AG04449 (cell line): Measurements from ENCODE around the gene ARPIN.
A peak's percentile ranks its signal among the peaks of the same experiment; 100 is the strongest.

ENCODE experiments used
- CTCF ChIA-PET: fragments of 350-600 bp; formaldehyde crosslinking; extraction: SDS; loops from one replicate; lab custom pipeline; 2021; ENCODE audit warnings: antibody characterized with exemption; lab: Yijun Ruan, JAX
- POLR2A ChIA-PET: fragments of 400-600, 350-600 bp; formaldehyde crosslinking; extraction: SDS; loops from one replicate; lab custom pipeline; 2020; ENCODE audit warnings: antibody characterized with exemption, inconsistent platforms; lab: Yijun Ruan, JAX
- DNase-seq: peaks from one replicate; pipeline ENCODE4 v3.0.0-alpha.2; 2010; ENCODE audit warnings: low read depth, low spot score
- H3K4me3 ChIP-seq: 2 replicates; pipeline ENCODE4 v1.5.1; 2011; ENCODE audit warnings: low read depth, mild to moderate bottlenecking, control low read depth, low read length
- TF ChIP-seq, protein P1 (sequence below): IDR thresholded peaks from one replicate; pipeline ENCODE4 v1.5.1; 2011; ENCODE audit warnings: mild to moderate bottlenecking, moderate library complexity, low read length, control low read depth, inconsistent platforms; ENCODE audit not compliant: insufficient read depth; ENCODE audit errors: missing control alignments

Gene ARPIN

DNA sequence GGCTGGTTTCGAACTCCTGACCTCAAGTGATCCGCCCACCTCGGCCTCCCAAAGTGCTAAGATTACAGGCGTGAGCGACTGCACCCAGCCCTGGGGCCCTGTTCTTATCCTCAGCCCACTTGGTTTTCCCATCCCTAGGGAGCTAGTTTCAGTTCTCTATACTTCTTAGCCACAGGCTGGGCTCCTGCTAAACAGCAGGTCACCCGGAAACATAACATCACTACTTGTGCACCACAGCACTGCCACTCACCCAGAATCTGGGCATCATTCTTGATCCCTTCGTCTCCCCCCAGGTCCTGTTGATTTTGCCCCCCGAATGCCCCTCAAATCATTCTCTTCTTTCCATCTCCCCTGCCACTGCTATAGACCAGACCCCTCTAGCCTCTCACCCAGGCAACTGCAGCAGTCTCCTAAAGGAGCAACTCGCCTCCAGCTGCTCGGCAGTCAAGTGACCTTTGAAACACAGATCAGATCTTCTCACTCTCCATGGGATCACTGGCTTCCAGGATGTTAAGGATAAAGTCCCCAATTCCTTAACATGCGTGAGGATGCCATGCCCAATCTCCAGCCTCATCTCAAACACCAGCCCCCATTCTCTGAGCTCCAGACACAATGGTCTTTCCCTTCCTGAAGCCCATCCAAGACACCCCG lies 13.3 kb downstream of the ARPIN start:
- POLR2A ChIA-PET = no interaction called here
- TF ChIP-seq, protein P1, sequence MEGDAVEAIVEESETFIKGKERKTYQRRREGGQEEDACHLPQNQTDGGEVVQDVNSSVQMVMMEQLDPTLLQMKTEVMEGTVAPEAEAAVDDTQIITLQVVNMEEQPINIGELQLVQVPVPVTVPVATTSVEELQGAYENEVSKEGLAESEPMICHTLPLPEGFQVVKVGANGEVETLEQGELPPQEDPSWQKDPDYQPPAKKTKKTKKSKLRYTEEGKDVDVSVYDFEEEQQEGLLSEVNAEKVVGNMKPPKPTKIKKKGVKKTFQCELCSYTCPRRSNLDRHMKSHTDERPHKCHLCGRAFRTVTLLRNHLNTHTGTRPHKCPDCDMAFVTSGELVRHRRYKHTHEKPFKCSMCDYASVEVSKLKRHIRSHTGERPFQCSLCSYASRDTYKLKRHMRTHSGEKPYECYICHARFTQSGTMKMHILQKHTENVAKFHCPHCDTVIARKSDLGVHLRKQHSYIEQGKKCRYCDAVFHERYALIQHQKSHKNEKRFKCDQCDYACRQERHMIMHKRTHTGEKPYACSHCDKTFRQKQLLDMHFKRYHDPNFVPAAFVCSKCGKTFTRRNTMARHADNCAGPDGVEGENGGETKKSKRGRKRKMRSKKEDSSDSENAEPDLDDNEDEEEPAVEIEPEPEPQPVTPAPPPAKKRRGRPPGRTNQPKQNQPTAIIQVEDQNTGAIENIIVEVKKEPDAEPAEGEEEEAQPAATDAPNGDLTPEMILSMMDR = no peak
- CTCF ChIA-PET = interaction anchor here (1.2 to 3.4 kb wide), 6 partner anchors 11 to 189 kb away, joined by 3 to 40 read pairs (median 5); no protein-coding TSS in a partner anchor
- no peak overlapping the region for H3K4me3 ChIP-seq
- no peak for DNase-seq

DNA sequence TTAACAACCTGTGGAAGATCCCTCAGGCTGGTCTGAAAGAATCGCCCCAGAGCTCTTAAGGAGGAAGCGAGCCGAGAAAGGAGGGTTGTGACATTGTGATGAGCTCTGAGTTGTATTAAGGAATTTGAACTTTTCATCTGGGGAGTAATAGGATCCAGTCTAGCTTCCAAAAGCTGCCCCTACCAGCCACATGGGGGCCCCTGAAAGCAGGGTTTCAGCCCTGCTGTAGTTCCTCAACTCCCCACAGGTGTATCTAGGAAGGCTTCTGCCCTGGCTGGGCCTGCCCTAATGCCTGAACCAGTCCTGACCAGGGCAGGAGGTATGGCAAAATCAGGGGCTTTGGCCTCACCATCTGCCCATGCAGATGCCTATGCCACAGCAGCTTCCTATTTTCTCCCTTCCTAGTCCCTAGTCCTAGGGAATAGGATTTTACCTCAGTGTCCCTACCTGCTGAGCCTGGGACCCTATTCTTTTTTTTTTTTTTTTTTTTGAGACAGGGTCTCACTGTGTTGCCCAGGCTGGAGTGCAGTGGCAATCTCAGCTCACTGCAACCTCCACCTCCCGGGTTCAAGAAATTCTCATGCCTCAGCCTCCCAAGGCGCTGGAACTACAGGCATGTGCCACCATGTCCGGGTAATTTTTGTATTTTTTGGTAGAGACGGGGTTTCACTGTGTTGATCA lies 14.0 kb downstream of the ARPIN start:
- TF ChIP-seq, protein P1 = peak; percentile 65
- no peak for DNase-seq
- POLR2A ChIA-PET = interaction anchor here (0.9 kb wide), 1 partner anchor 14 kb away, joined by 3 read pairs; the partner anchor contains the start of gene ARPIN
- H3K4me3 ChIP-seq = no peak overlapping the region
- CTCF ChIA-PET = interaction anchor here (0.6 to 3.4 kb wide), 12 partner anchors 11 to 322 kb away, joined by 3 to 40 read pairs (median 6); no protein-coding TSS in a partner anchor

DNA sequence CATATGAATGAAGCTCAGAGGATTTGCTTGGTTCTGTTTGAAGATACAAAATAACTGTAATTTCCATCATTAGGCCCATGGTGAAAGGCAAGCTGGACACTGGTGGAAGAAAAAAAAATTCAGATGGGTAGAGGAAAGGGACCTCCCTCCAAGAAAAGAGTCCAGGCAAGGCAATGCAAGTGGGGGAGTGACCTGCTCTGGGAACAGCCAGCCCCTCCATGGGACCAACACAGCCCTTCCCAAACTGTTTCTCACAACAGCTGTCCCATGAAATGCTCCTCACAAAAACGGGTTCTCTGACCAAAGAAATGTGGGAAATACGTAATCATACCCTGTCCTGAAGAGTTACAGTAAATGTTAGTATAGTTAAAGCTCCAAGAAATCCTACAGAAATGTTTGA lies 14.6 kb downstream of the ARPIN start:
- DNase-seq = no peak
- POLR2A ChIA-PET = interaction anchor here (0.9 kb wide), 1 partner anchor 15 kb away, joined by 3 read pairs; the partner anchor contains the start of gene ARPIN
- CTCF ChIA-PET = interaction anchor here (0.6 to 3.4 kb wide), 12 partner anchors 10 to 323 kb away, joined by 3 to 40 read pairs (median 6); no protein-coding TSS in a partner anchor
- no peak overlapping the region for H3K4me3 ChIP-seq
- TF ChIP-seq, protein P1 = no peak

DNA sequence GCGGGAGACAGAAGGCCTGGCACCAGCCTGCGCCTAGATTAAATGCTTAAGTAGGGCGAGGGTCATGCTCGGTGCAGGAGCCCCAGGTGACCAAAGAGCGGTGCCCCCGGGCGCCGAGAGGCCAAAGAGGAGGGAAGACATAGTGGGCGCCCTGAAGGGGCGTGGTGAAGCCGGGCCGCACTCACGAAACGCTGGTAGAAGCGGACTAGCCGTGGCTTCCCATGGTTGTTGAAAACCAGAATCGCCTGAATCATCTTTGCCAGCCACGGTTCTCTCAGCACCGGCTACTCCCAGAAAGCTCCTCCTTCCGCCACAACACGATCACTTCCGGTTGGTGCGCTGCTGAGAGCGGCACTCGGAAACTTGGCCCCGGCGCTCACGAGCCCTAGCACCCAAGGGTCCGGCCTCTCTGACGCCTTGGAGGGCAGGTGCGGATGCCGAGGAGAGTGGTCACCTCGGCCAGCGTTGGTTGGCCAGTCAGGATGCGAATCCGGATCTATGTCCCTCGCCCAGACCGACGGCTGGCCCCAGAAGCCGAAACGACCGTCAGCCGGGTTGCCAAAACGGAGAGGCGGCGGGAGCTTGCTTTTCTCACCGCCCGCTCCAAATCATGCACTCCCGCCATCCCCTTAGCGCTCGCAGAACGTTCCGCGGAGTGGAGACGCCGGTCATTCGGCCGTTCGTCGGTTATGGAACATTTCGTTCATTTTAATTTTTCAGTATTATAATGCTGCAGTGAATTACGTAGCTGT lies 18.9 kb downstream of the ARPIN start, which contains the start of gene AP3S2:
AP3S2 (minus strand) TSS at position 299 of the 752 bp plus-strand sequence; CDS start at position 254, 45 bp downstream.
- H3K4me3 ChIP-seq = peak within 1 kb of the TSS; percentile 91
- TF ChIP-seq, protein P1 = no peak
- POLR2A ChIA-PET = interaction anchor here (0.6 to 1.7 kb wide), 13 partner anchors 10 to 231 kb away, joined by 3 to 7 read pairs (median 4); partner anchors contain the start of gene ARPIN
- CTCF ChIA-PET = interaction anchor here (1.3 to 12.6 kb wide), 7 partner anchors 19 to 190 kb away, joined by 3 to 339 read pairs (median 7); no protein-coding TSS in a partner anchor
- peak; percentile 62 for DNase-seq

DNA sequence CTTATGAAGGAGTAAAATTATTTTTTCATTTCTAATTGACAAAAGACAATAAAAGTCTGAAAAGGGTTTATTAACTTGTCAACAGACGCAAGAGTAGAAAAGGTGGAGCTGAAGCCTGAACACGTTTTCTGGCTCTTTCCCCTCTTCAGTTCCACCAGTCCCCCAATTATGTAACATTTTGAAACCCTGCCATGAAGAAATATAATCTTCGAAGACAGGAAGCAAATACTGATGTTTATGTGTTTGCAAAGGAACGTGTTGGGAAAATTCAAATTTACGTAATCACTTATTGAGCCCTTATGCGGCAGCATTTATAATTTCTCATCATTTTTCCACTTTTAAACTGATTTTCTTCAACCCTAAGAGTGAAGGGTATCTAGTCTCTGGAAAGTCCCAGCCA lies 19.7 kb downstream of the ARPIN start:
- TF ChIP-seq, protein P1 = no peak
- H3K4me3 ChIP-seq = peak overlapping the region; percentile 91
- CTCF ChIA-PET = interaction anchor here (0.9 to 12.6 kb wide), 5 partner anchors 16 to 154 kb away, joined by 4 to 339 read pairs (median 7); no protein-coding TSS in a partner anchor
- no peak for DNase-seq
- POLR2A ChIA-PET = no interaction called here
